ENCODE data around the gene NOL9.

The NOL9 gene

GRCh38 chr1:6508816-6509189, 45.5 kb downstream of the NOL9 start:
- no peak overlapping the region for H3K4me3 ChIP-seq (ENCODE audit: low read length)
- DNase-seq (ENCODE audit: low read depth, low spot score) = no peak

GRCh38 chr1:6508154-6508815, 46.0 kb downstream of the NOL9 start:
- no peak for DNase-seq (ENCODE audit: low read depth, low spot score)
- H3K4me3 ChIP-seq (ENCODE audit: low read length) = no peak overlapping the region

- no peak for DNase-seq (ENCODE audit: low read depth, low spot score)
- no peak overlapping the region for H3K4me3 ChIP-seq (ENCODE audit: low read length)
These were observed 46.8 kb downstream of the NOL9 start for GRCh38 chr1:6507461-6507911.

GRCh38 chr1:6507037-6507428, 47.3 kb downstream of the NOL9 start:
- DNase-seq (ENCODE audit: low read depth, low spot score) = no peak
- no peak overlapping the region for H3K4me3 ChIP-seq (ENCODE audit: low read length)

GRCh38 chr1:6506210-6507036, 47.9 kb downstream of the NOL9 start:
- DNase-seq (ENCODE audit: low read depth, low spot score) = no peak
- H3K4me3 ChIP-seq (ENCODE audit: low read length) = no peak overlapping the region

GRCh38 chr1:6505367-6506209, 48.7 kb downstream of the NOL9 start:
- DNase-seq (ENCODE audit: low read depth, low spot score) = no peak
- H3K4me3 ChIP-seq (ENCODE audit: low read length) = no peak overlapping the region

GRCh38 chr1:6504887-6505286, 49.4 kb downstream of the NOL9 start:
- H3K4me3 ChIP-seq (ENCODE audit: low read length) = no peak overlapping the region
- DNase-seq (ENCODE audit: low read depth, low spot score) = no peak

GRCh38 chr1:6503884-6504602, 50.3 kb downstream of the NOL9 start:
- H3K4me3 ChIP-seq (ENCODE audit: low read length) = no peak overlapping the region
- no peak for DNase-seq (ENCODE audit: low read depth, low spot score)

GRCh38 chr1:6502000-6502891, 52.1 kb downstream of the NOL9 start:
- H3K4me3 ChIP-seq (ENCODE audit: low read length) = no peak overlapping the region
- DNase-seq (ENCODE audit: low read depth, low spot score) = no peak

- no peak for DNase-seq (ENCODE audit: low read depth, low spot score)
- no peak overlapping the region for H3K4me3 ChIP-seq (ENCODE audit: low read length)
These were observed 53.0 kb downstream of the NOL9 start for GRCh38 chr1:6501279-6501813.

GRCh38 chr1:6500544-6501278, 53.6 kb downstream of the NOL9 start:
- no peak for DNase-seq (ENCODE audit: low read depth, low spot score)

GRCh38 chr1:6499296-6499695, 55.0 kb downstream of the NOL9 start:
- DNase-seq (ENCODE audit: low read depth, low spot score) = no peak

More at GRCh38 chr1:6500544-6501278, 53.6 kb downstream of the NOL9 start:
- no peak overlapping the region for H3K4me3 ChIP-seq (ENCODE audit: low read length)

GRCh38 chr1:6498576-6499111, 55.7 kb downstream of the NOL9 start:
- no peak for DNase-seq (ENCODE audit: low read depth, low spot score)

More at GRCh38 chr1:6499296-6499695, 55.0 kb downstream of the NOL9 start:
- no peak overlapping the region for H3K4me3 ChIP-seq (ENCODE audit: low read length)

GRCh38 chr1:6497867-6498575, 56.3 kb downstream of the NOL9 start:
- H3K4me3 ChIP-seq (ENCODE audit: low read length) = peak overlapping the region; percentile 59

More at GRCh38 chr1:6498576-6499111, 55.7 kb downstream of the NOL9 start:
- H3K4me3 ChIP-seq (ENCODE audit: low read length) = no peak overlapping the region

GRCh38 chr1:6497215-6497866, 57.0 kb downstream of the NOL9 start:
- H3K4me3 ChIP-seq (ENCODE audit: low read length) = peak overlapping the region; percentile 59
- peak; percentile 30 for DNase-seq (ENCODE audit: low read depth, low spot score)

More at GRCh38 chr1:6497867-6498575, 56.3 kb downstream of the NOL9 start:
- DNase-seq (ENCODE audit: low read depth, low spot score) = no peak

- peak overlapping the region; percentile 15; the same call in 1 of the 2 replicates for H3K4me3 ChIP-seq (ENCODE audit: low read length)
- no peak for DNase-seq (ENCODE audit: low read depth, low spot score)
These were observed 57.5 kb downstream of the NOL9 start for GRCh38 chr1:6496890-6497214.
